H9 (cell line): ENCODE data around the gene B3GNT7. TPM values are rescaled to one million over a fixed set of nuclear protein-coding genes. Genes with fewer than 3 reads are reported as not detected.

Source experiments
- DNase-seq: peaks from one replicate; pipeline ENCODE4 v3.0.0-alpha.2; 2017
- H2AFZ ChIP-seq: one replicate; pipeline ENCODE4 v1.6.1; 2013; ENCODE audit warnings: mild to moderate bottlenecking, low read length, control low read depth, moderate library complexity
- H2AK5ac ChIP-seq: 2 replicates; pipeline ENCODE4 v1.6.1; 2013; ENCODE audit warnings: low read length, control low read depth, mixed read lengths; ENCODE audit not compliant: insufficient read length
- H2BK120ac ChIP-seq: one replicate; pipeline ENCODE4 v1.6.1; 2013; ENCODE audit warnings: low read depth, mild to moderate bottlenecking, low read length, control low read depth, inconsistent platforms; ENCODE audit not compliant: poor library complexity, severe bottlenecking
- H2BK12ac ChIP-seq: 2 replicates; pipeline ENCODE4 v1.6.1; 2013; ENCODE audit warnings: low read length, control low read depth, mixed read lengths, low read depth; ENCODE audit not compliant: insufficient read length
- H2BK15ac ChIP-seq: 2 replicates; pipeline ENCODE4 v1.6.1; 2013; ENCODE audit warnings: low read depth, low read length, control low read depth
- H2BK20ac ChIP-seq: one replicate; pipeline ENCODE4 v1.6.1; 2013; ENCODE audit warnings: low read depth, mild to moderate bottlenecking, low read length, control low read depth, inconsistent platforms; ENCODE audit not compliant: poor library complexity, severe bottlenecking
- H2BK5ac ChIP-seq: 2 replicates; pipeline ENCODE4 v1.6.1; 2013; ENCODE audit warnings: low read length, control low read depth, mixed read lengths; ENCODE audit not compliant: insufficient read length
- H3K14ac ChIP-seq: 2 replicates; pipeline ENCODE4 v1.6.1; 2013; ENCODE audit warnings: low read length, control low read depth; ENCODE audit not compliant: insufficient read depth
- H3K18ac ChIP-seq: 2 replicates; pipeline ENCODE4 v1.6.1; 2013; ENCODE audit warnings: low read depth, mild to moderate bottlenecking, mixed read lengths, low read length, control low read depth; ENCODE audit not compliant: insufficient read length
- H3K23ac ChIP-seq: 2 replicates; pipeline ENCODE4 v1.6.1; 2013; ENCODE audit warnings: low read length, control low read depth, mixed read lengths, low read depth; ENCODE audit not compliant: insufficient read length
- H3K23me2 ChIP-seq: 2 replicates; pipeline ENCODE4 v1.6.1; 2013; ENCODE audit warnings: low read depth, mild to moderate bottlenecking, mixed read lengths, low read length, control low read depth; ENCODE audit not compliant: insufficient read length, poor library complexity, severe bottlenecking
- H3K27ac ChIP-seq: 2 replicates; pipeline ENCODE4 v1.5.1; 2013; ENCODE audit warnings: low read length, control low read depth, mixed read lengths, low read depth; ENCODE audit not compliant: insufficient read length
- H3K27me3 ChIP-seq: 2 replicates; pipeline ENCODE4 v1.6.1; 2013; ENCODE audit warnings: low read length, control low read depth, inconsistent platforms; ENCODE audit not compliant: insufficient read depth
- H3K4ac ChIP-seq: 2 replicates; pipeline ENCODE4 v1.6.1; 2013; ENCODE audit warnings: low read depth, mild to moderate bottlenecking, control low read depth, inconsistent platforms, low read length, moderate library complexity
- H3K4me1 ChIP-seq: 2 replicates; pipeline ENCODE4 v1.6.1; 2013; ENCODE audit warnings: low read length, control low read depth, inconsistent platforms; ENCODE audit not compliant: insufficient read depth
- H3K4me2 ChIP-seq: 2 replicates; pipeline ENCODE4 v1.6.1; 2013; ENCODE audit warnings: low read length, control low read depth, mixed read lengths; ENCODE audit not compliant: insufficient read length, insufficient read depth
- H3K56ac ChIP-seq: 2 replicates; pipeline ENCODE4 v1.6.1; 2013; ENCODE audit warnings: low read depth, mild to moderate bottlenecking, mixed read lengths, low read length, control low read depth; ENCODE audit not compliant: insufficient read length
- H3K79me1 ChIP-seq: 2 replicates; pipeline ENCODE4 v1.6.1; 2013; ENCODE audit warnings: low read depth, mild to moderate bottlenecking, moderate library complexity, low read length, control low read depth, inconsistent platforms; ENCODE audit not compliant: insufficient read depth, poor library complexity, severe bottlenecking
- H3K79me2 ChIP-seq: 2 replicates; pipeline ENCODE4 v1.6.1; 2013; ENCODE audit warnings: low read length, control low read depth, inconsistent platforms; ENCODE audit not compliant: insufficient read depth
- H3K9ac ChIP-seq: 2 replicates; pipeline ENCODE4 v1.6.1; 2013; ENCODE audit warnings: low read length, control low read depth, mixed read lengths; ENCODE audit not compliant: insufficient read length; ENCODE audit errors: extremely low read depth
- H3K9me3 ChIP-seq: one replicate; pipeline ENCODE4 v1.6.1; 2013; ENCODE audit warnings: low read depth, low read length, inconsistent platforms; ENCODE audit not compliant: control insufficient read depth
- H3T11ph ChIP-seq: one replicate; pipeline ENCODE4 v1.6.1; 2013; ENCODE audit warnings: mild to moderate bottlenecking, low read length, control low read depth, inconsistent platforms
- H4K20me1 ChIP-seq: one replicate; pipeline ENCODE4 v1.6.1; 2013; ENCODE audit not compliant: control insufficient read depth, insufficient read length, insufficient read depth
- H4K5ac ChIP-seq: 2 replicates; pipeline ENCODE4 v1.6.1; 2013; ENCODE audit warnings: low read depth, mild to moderate bottlenecking, mixed read lengths, low read length, control low read depth; ENCODE audit not compliant: insufficient read length
- H4K8ac ChIP-seq: replicated peaks from 2 replicates; pipeline ENCODE4 v1.6.1; 2013; ENCODE audit warnings: low read length, control low read depth, mixed read lengths, low read depth; ENCODE audit not compliant: insufficient read length
- H4K91ac ChIP-seq: 2 replicates; pipeline ENCODE4 v1.6.1; 2013; ENCODE audit warnings: low read depth, mild to moderate bottlenecking, moderate library complexity, mixed read lengths, low read length, control low read depth; ENCODE audit not compliant: insufficient read length
- H3K27ac Mint-ChIP-seq, 3 experiments: 2 replicates in 2 of 3; 3 replicates in 1 of 3; pipeline ENCODE4 v1.8.0; 2020 to 2021; ENCODE audit warnings: mixed read lengths in 3 of 3, mild to moderate bottlenecking in 1 of 3, moderate library complexity in 1 of 3
- H3K27me3 Mint-ChIP-seq: 2 replicates; pipeline ENCODE4 v1.8.0; 2021; ENCODE audit warnings: low read depth, mild to moderate bottlenecking, moderate library complexity, mixed read lengths
- H3K36me3 Mint-ChIP-seq, 3 experiments: 2 replicates in 2 of 3; 3 replicates in 1 of 3; pipeline ENCODE4 v1.8.0; 2020 to 2021; ENCODE audit warnings: low read depth in 3 of 3, mixed read lengths in 3 of 3; ENCODE audit not compliant: insufficient read depth in 1 of 3
- H3K4me1 Mint-ChIP-seq, 2 experiments: 2 replicates each; pipeline ENCODE4 v1.8.0; 2020; ENCODE audit warnings: mixed read lengths in 2 of 2
- H3K4me3 Mint-ChIP-seq, 2 experiments: 2 replicates in 1 of 2; 3 replicates in 1 of 2; pipeline ENCODE4 v1.8.0; 2020 to 2021; ENCODE audit warnings: mild to moderate bottlenecking in 2 of 2, mixed read lengths in 2 of 2, moderate library complexity in 1 of 2
- H3K9me3 Mint-ChIP-seq, 2 experiments: 2 replicates in 1 of 2; 3 replicates in 1 of 2; pipeline ENCODE4 v1.8.0; 2020; ENCODE audit warnings: mild to moderate bottlenecking in 2 of 2, mixed read lengths in 2 of 2, moderate library complexity in 1 of 2
- CTCF ChIP-seq: fragments of 200-600 bp; sonication (generic); conservative IDR thresholded peaks from 3 replicates; pipeline ENCODE4 v1.8.0; 2021; ENCODE audit warnings: antibody characterized with exemption, mild to moderate bottlenecking
- WGBS: extraction: QIAGEN DNeasy Blood & Tissue Kit; methylation state at CpG from one replicate; pipeline ENCODE4 v1.1.7; 2013; ENCODE audit warnings: missing lambda C conversion rate, low lambda C conversion rate, mixed read lengths; ENCODE audit not compliant: insufficient read length; ENCODE audit errors: extremely low coverage; 5-methylcytosine and 5-hydroxymethylcytosine counted together
- total RNA-seq: library from RNA; stranded (reverse); gene quantifications from 2 replicates; pipeline ENCODE4 v1.2.1, GENCODE V29; 2021

B3GNT7 gene
- total RNA-seq, 1 experiment from 2014 or later, result 42.2 TPM

- H3K56ac ChIP-seq, result no peak overlapping the region
- peaks cover 9% of the 10 kb centered on the region for H3K23me2 ChIP-seq
- no peak overlapping the region for H3K23ac ChIP-seq
- H2AFZ ChIP-seq, result no peak overlapping the region
- Mint-ChIP-seq H3K27me3 (no peaks in the 10 kb centered on the region; the same call in 1 of the 2 replicates), H3K27ac (no peak overlapping the region), H3K9me3 (peaks cover 16 to 22% of the 10 kb centered on the region in 2 experiments), H3K4me3 (no peak overlapping the region), H3K36me3 (peaks cover 3 to 12% (median 6%) of the 10 kb centered on the region in 3 experiments; a peak in 5 of 7 replicates), H3K4me1 (peaks cover 46 to 48% of the 10 kb centered on the region in 2 experiments)
- H3K18ac ChIP-seq, result peak overlapping the region; percentile 72
- H2AK5ac ChIP-seq, result no peak overlapping the region
- no peak overlapping the region for H3K27ac ChIP-seq
- no peak overlapping the region for H4K8ac ChIP-seq
- no peak overlapping the region for H3K9ac ChIP-seq
- H3K9me3 ChIP-seq, result no peaks in the 10 kb centered on the region
- no peaks in the 10 kb centered on the region for H3K27me3 ChIP-seq
- H2BK20ac ChIP-seq, result no peak overlapping the region
- DNase-seq, result no peak
- H4K20me1 ChIP-seq, result no peaks in the 10 kb centered on the region
- no peak overlapping the region for H2BK120ac ChIP-seq
- H3K4me1 ChIP-seq, result peaks cover 9% of the 10 kb centered on the region; the same call in 1 of the 2 replicates
- no peaks in the 10 kb centered on the region for H3K79me2 ChIP-seq
- peak overlapping the region; percentile 13 for H3K4me2 ChIP-seq
- H4K91ac ChIP-seq, result no peak overlapping the region
- peak overlapping the region; percentile 40 for H2BK12ac ChIP-seq
- no peak overlapping the region for H2BK5ac ChIP-seq
- H3K79me1 ChIP-seq, result no peaks in the 10 kb centered on the region
- H4K5ac ChIP-seq, result no peak overlapping the region
- H3T11ph ChIP-seq, result no peak overlapping the region
- peak overlapping the region; percentile 66 for H3K14ac ChIP-seq
- TF ChIP-seq CTCF, result no peak
- WGBS, result no CpG with 5 or more reads among the region's 6 CpGs
- H3K4ac ChIP-seq, result no peak overlapping the region
- H2BK15ac ChIP-seq, result no peak overlapping the region
These were observed 17.9 kb downstream of the B3GNT7 start for GRCh38 chr2:231413456-231413855.
